RWPE1 (cell line): Measurements from ENCODE around the gene GIMAP1.

Source experiments
- CTCF ChIA-PET: fragments of 350-600 bp; sonication (Branson Sonifier 250); formaldehyde crosslinking; extraction: SDS; loops from one replicate; lab custom pipeline; 2021; lab: Yijun Ruan, JAX
- POLR2A ChIA-PET: fragments of 400-600 bp; formaldehyde crosslinking; extraction: SDS; loops from one replicate; lab custom pipeline; 2020; ENCODE audit warnings: antibody characterized with exemption; ENCODE audit not compliant: low non-redundant PET; lab: Yijun Ruan, JAX
- DNase-seq: peaks from one replicate; pipeline ENCODE4 v3.0.0; 2012; ENCODE audit warnings: low spot score
- H3K27ac ChIP-seq: fragments of 450-650 bp; 2 replicates; pipeline ENCODE4 v1.5.1; 2017
- CTCF ChIP-seq: fragments of 450-650 bp; conservative IDR thresholded peaks from 2 replicates; pipeline ENCODE4 v1.5.1; 2017; ENCODE audit warnings: low read depth, mild to moderate bottlenecking

GIMAP1 gene

GRCh38 chr7:150745086-150745485 is 28.7 kb downstream of the GIMAP1 start:
- DNase-seq = no peak
- no peak overlapping the region for H3K27ac ChIP-seq
- no peak for TF ChIP-seq CTCF
- POLR2A ChIA-PET = no interaction called here
- CTCF ChIA-PET = interaction anchor here (0.6 kb wide), 1 partner anchor 158 kb away, joined by 4 read pairs; no protein-coding TSS in a partner anchor

- TF ChIP-seq CTCF = no peak
- CTCF ChIA-PET = interaction anchor here (0.5 to 0.7 kb wide), 2 partner anchors 20 to 1037 kb away, joined by 3 read pairs; no protein-coding TSS in a partner anchor
- no peak for DNase-seq
- POLR2A ChIA-PET = no interaction called here
- H3K27ac ChIP-seq = no peak overlapping the region
Measured at GRCh38 chr7:150745876-150746275, 29.5 kb downstream of the GIMAP1 start.

- no peak for DNase-seq
- ChIA-PET POLR2A (no interaction called here), CTCF (interaction anchor here (0.7 kb wide), 1 partner anchor 22 kb away, joined by 3 read pairs; no protein-coding TSS in a partner anchor)
- H3K27ac ChIP-seq = no peak overlapping the region
- no peak for TF ChIP-seq CTCF
Measured at GRCh38 chr7:150746921-150747320, 30.5 kb downstream of the GIMAP1 start.

- no peak for DNase-seq
- ChIA-PET CTCF (no interaction called here), POLR2A (no interaction called here)
- no peak for TF ChIP-seq CTCF
- no peak overlapping the region for H3K27ac ChIP-seq
Measured at GRCh38 chr7:150748376-150748775, 32.0 kb downstream of the GIMAP1 start.

- ChIA-PET CTCF (no interaction called here), POLR2A (no interaction called here)
- no peak for TF ChIP-seq CTCF
Measured at GRCh38 chr7:150751702-150752101, 35.3 kb downstream of the GIMAP1 start.

GRCh38 chr7:150753239-150753638 is 36.8 kb downstream of the GIMAP1 start:
- ChIA-PET POLR2A (no interaction called here), CTCF (no interaction called here)
- TF ChIP-seq CTCF = no peak
- no peak for DNase-seq
- H3K27ac ChIP-seq = no peak overlapping the region

More at GRCh38 chr7:150751702-150752101, 35.3 kb downstream of the GIMAP1 start:
- H3K27ac ChIP-seq = no peak overlapping the region
- DNase-seq = no peak
